ENCODE results near the gene PPEF2.
A peak's percentile ranks its signal among the peaks of the same experiment; 100 is the strongest.

The PPEF2 gene

GRCh38 chr4:75831856-75832405, 70.3 kb downstream of the PPEF2 start:
- DNase-seq (ENCODE audit: low read depth) = no peak

- DNase-seq (ENCODE audit: low read depth) = peak; percentile 32
Measured at GRCh38 chr4:75830906-75831305, 71.3 kb downstream of the PPEF2 start.

- DNase-seq (ENCODE audit: low read depth) = no peak
Measured at GRCh38 chr4:75823812-75824211, 78.4 kb downstream of the PPEF2 start.

GRCh38 chr4:75822416-75822815, 79.8 kb downstream of the PPEF2 start:
- no peak for DNase-seq (ENCODE audit: low read depth)

- DNase-seq (ENCODE audit: low read depth) = peak; percentile 68
Measured at GRCh38 chr4:75821966-75822365, 80.3 kb downstream of the PPEF2 start.

GRCh38 chr4:75821216-75821615, 81.0 kb downstream of the PPEF2 start:
- DNase-seq (ENCODE audit: low read depth) = no peak

- no peak for DNase-seq (ENCODE audit: low read depth)
Measured at GRCh38 chr4:75820676-75821075, 81.6 kb downstream of the PPEF2 start.

GRCh38 chr4:75820197-75820596, 82.1 kb downstream of the PPEF2 start:
- no peak for DNase-seq (ENCODE audit: low read depth)

GRCh38 chr4:75819121-75819520, 83.1 kb downstream of the PPEF2 start:
- DNase-seq (ENCODE audit: low read depth) = no peak

GRCh38 chr4:75817901-75818300, 84.4 kb downstream of the PPEF2 start:
- DNase-seq (ENCODE audit: low read depth) = no peak
